HG02763 (cell line): ENCODE data around the gene TMEM171.

Experiments
- ATAC-seq: cut with Tn5 transposase; IDR thresholded peaks from one replicate; pipeline ENCODE4 v1.9.1; 2021; ENCODE audit warnings: mild to moderate bottlenecking, moderate library complexity; ENCODE audit not compliant: unreplicated experiment

The TMEM171 gene, protein sequence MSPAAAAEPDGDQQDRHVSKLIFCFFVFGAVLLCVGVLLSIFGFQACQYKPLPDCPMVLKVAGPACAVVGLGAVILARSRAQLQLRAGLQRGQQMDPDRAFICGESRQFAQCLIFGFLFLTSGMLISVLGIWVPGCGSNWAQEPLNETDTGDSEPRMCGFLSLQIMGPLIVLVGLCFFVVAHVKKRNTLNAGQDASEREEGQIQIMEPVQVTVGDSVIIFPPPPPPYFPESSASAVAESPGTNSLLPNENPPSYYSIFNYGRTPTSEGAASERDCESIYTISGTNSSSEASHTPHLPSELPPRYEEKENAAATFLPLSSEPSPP

GRCh38 chr5:73120222-73121118 is at the start of gene TMEM171:
Gene TMEM171 (plus strand): TSS chr5:73120575. CDS start chr5:73123374, 2,799 bp downstream.
- no peak for ATAC-seq

GRCh38 chr5:73081093-73081492 is 39.3 kb upstream of the TMEM171 start:
- ATAC-seq: no peak

DNA sequence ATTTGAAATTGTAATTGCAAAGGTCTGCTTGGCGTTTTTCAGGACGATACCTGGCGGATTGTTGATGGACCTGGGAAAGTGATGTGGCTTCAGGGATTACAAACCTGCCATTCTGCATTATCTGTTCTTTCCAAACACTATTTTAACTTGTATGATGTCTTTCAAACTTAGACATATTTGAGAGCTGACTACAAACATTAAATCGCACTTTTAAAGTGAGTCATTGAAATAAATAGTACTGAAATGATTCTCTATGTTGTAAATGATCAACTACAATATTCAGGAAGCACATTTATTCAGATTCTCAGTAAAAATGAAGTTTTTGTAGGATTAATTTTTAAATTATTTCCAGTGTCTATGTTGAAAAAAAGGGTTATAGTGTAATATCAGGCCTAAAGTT is 32.3 kb upstream of the TMEM171 start:
- ATAC-seq: no peak

DNA sequence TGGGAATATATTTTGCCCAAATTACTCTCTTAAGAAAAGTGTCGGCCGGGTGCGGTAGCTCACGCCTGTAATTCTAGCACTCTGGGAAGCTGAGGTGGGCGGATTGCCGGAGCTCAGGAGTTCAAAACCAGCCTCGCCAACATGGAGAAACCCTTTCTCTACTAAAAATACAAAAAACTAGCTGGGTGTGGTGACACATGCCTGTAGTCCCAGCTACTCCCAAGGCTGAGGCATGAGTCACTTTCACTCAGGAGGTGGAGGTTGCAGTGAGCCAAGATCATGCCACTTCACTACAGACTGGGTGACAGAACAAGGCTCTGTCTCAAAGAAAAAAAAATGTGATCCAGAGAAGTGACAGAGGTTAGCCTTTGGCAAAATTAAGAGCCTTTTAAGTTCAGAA is 26.4 kb upstream of the TMEM171 start:
- ATAC-seq: no peak

DNA sequence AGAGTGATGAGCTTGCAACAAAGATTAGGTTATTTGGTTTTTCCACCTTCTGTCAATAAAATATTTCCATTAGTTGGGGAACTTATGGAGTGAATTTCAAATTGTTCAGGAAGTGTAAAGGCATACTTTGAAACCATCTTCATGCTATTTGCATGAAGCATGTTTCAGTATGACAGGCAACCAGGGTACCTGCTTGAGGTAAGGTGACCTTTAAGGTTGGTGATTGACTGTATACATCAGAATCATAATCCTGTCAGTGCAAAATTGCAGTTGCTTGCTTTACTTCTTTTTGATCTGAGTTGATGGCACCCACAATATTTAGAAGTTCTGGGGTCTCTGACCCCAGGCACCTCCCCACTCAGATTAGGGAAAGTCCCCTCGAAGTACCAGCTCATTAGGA is 26.0 kb upstream of the TMEM171 start:
- ATAC-seq: no peak

GRCh38 chr5:73095564-73096238 is 24.7 kb upstream of the TMEM171 start:
- no peak for ATAC-seq

GRCh38 chr5:73096239-73096575 is 24.2 kb upstream of the TMEM171 start:
- no peak for ATAC-seq

GRCh38 chr5:73097740-73098139 is 22.6 kb upstream of the TMEM171 start:
- ATAC-seq: no peak

GRCh38 chr5:73100109-73100508 is 20.3 kb upstream of the TMEM171 start:
- ATAC-seq: no peak

- no peak for ATAC-seq
Observed at GRCh38 chr5:73103870-73104299, 16.5 kb upstream of the TMEM171 start.

DNA sequence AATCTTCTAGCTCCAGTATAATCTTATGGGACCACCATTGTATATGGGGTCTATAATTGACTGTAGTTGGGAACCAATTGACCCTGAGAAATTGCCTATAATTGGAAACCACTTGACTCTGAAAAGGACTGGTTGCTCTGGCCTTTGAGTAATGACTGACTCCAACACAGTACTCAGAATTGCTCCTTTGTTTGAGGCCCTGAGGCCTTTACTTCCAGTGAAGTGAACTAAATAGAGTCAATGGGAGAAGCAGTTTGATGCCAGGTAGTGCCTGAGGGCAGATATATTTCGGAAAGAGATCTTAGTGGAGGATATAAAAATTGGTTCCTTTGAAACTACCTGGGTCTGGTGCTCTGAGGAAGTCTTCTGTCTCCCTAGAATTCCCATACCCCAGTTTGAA is 16.0 kb upstream of the TMEM171 start:
- ATAC-seq: no peak

GRCh38 chr5:73106335-73106734 is 14.0 kb upstream of the TMEM171 start:
- ATAC-seq: no peak

DNA sequence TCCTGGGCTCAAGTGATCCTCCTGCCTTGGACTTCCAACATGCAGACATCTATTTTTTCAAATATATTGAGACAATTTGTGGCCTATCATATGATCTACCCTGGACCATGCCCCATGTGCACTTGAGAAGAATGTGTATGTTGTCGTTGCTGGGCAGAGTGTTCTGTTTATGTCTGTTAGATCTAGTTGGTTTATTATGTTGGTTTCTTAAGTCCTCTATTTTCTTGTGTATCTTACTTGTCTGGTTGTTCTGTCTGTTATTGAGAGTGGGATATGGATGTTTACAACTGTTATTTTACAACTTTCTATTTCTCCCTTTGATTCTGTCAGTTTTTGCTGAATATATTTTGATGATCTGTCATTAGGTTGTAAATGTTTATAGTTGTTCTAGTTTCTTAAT is 10.2 kb upstream of the TMEM171 start:
- no peak for ATAC-seq

GRCh38 chr5:73111536-73111935 is 8.8 kb upstream of the TMEM171 start:
- ATAC-seq: no peak

DNA sequence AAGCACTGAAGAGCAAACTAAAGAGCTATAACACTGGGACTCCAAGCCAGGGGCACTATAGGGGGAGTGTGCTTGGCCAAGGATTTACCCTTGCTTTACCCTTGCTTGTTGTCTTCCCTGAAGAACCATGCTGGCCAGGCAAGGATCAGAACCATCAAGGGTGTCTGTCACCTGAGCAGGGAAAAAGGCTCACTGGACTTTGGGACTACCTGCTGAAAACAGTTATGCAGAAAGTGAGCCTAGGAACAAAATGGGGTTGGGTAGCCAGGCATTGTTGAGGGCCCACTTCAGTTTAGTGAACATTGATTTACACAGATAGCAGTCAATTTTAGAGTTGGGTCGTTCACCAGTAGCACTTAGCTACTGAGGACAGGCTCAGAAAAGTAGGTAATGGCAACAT is 8.0 kb upstream of the TMEM171 start:
- ATAC-seq: no peak

DNA sequence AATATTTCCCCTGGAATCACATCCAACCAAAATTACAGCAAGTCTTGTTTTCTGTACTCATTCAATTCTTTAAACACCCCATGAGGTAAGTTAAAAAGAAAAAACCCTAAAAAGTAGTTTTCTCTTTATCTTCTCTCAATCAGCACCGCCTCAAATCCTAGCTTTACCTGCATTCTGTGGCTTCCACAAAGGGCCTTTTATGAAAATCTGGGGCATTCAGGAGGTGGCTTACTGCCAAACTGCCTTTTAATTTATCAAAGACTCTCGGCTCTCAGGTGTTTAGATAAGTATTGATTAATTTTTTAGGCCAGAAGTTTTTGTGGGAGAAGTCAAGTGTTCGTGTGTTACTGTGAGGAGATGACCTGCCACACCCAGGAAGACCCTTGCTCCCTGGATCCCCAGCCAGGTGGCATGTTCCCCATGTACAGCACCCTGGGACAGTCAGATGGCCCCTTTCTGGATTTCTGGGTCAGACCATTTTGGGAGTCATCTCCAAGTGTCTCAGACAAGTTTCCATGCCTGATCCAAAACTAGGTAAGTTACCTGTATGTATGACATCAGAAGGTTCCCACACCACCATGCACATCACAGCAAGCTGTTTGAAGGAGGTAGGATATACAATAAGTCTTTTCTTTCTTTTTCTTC is 6.2 kb upstream of the TMEM171 start:
- ATAC-seq: no peak

- ATAC-seq: no peak
Observed at GRCh38 chr5:73115399-73116051, 4.8 kb upstream of the TMEM171 start.

DNA sequence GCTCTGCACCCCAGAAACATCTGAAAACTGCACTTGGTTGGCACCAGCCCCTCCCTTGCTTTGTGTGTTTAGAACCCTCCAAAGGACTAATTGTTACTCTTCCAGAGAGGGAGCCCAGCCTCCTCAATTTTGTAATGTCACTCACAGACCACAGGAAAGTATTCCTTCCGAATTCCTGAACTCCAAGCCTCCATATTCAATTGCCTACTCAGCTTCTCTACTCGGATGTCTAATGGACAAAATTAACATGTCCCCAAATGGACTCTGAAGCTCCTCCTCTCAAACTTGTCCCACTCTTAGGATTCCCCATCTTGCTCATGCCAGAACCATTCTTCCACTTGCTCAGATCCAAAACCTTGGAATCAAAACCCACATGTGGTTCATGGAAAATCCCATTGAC is 3.9 kb upstream of the TMEM171 start:
- ATAC-seq: no peak

DNA sequence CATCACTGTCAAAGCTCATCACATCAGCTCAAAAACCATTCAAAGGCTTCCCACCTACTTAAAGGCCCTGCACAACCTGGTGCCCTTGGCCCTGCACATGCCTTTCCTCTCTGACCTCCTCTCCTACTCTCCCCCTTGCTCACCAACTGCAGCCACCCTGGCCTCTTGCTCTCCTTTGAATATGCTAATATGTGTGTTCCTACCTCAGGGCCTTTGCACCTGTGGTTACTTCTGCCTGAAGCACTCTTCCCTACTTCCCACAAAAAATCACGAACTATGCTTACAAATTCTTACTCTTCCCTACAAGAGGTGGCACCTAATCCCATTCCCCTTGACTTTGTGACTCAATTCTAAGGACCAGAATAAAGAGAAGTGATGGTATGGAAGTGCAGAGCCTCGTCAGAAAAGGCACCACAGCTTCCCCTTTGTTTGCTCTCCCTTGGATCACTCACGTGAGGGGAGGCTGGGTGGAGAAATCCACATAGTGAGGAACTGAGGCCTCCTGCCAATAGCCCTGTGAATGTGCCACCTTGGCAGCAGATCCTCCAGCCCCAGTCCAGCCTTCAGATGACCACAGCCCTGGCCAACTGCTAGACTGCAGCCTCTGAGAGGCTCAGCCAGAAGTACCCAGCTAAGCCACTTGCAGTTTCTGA is 3.2 kb upstream of the TMEM171 start:
- ATAC-seq: no peak

- ATAC-seq: no peak
Observed at GRCh38 chr5:73118391-73118973, 1.9 kb upstream of the TMEM171 start.
